GM12878 (cell line): ENCODE results near the gene ME3. TPM values are rescaled to one million over a fixed set of nuclear protein-coding genes. Genes with fewer than 3 reads are reported as not detected.

Experiments used
- EED ChIP-seq: sonication (generic); IDR thresholded peaks from 2 replicates; pipeline ENCODE4 v1.6.1; 2016; ENCODE audit warnings: antibody characterized with exemption, low read depth
- EP300 ChIP-seq, 2 experiments: fragments of 150-350 bp in 1 of 2; IDR thresholded peaks; 2 replicates each; pipeline ENCODE4 v1.6.1; 2011 to 2012; ENCODE audit warnings: low read depth in 2 of 2, low read length in 2 of 2, borderline replicate concordance in 1 of 2, improper control_type of control experiment in 1 of 2, inconsistent platforms in 1 of 2; ENCODE audit not compliant: control insufficient read depth in 1 of 2
- FOS ChIP-seq: IDR thresholded peaks from 3 replicates; pipeline ENCODE4 v1.6.1; 2011; ENCODE audit warnings: borderline replicate concordance; ENCODE audit not compliant: insufficient read length; ENCODE audit errors: extremely low read depth
- FOXK2 ChIP-seq: fragments of 450-650 bp; IDR thresholded peaks from 2 replicates; pipeline ENCODE4 v1.6.1; 2017; ENCODE audit warnings: mild to moderate bottlenecking, moderate library complexity
- NBN ChIP-seq: fragments of 450-650 bp; IDR thresholded peaks from 2 replicates; pipeline ENCODE4 v1.6.1; 2016
- SMAD1 ChIP-seq: fragments of 450-650 bp; IDR thresholded peaks from 2 replicates; pipeline ENCODE4 v1.6.1; 2018; ENCODE audit warnings: mild to moderate bottlenecking, low read depth; ENCODE audit not compliant: partially characterized antibody
- polyA plus RNA-seq, 11 experiments: library from polyadenylated mRNA; depleted of rRNA in 4 of 11; unstranded in 6 of 11; stranded (reverse) in 5 of 11; fragments of >200 nt; fragmentation: Nextera tagmentation in 4 of 11; fragmentation: Illumina TruSeq in 1 of 11; extraction: Ambion mirVana in 4 of 11; extraction: Trizol in 1 of 11; gene quantifications; 1 replicate in 1 of 11; 2 replicates in 10 of 11; pipeline versions ENCODE4 v1.2.1 to v1.2.3, GENCODE V29; 2011 to 2016; ENCODE audit warnings: inconsistent platforms in 2 of 11, missing spikeins in 2 of 11, low read depth in 1 of 11
- total RNA-seq, 4 experiments: library from RNA; depleted of rRNA in 3 of 4; stranded (reverse); fragments of >200 nt in 3 of 4; fragmentation: Illumina TruSeq in 1 of 4; extraction: Trizol in 1 of 4; gene quantifications; 2 replicates each; pipeline versions ENCODE4 v1.2.1 to v1.2.3, GENCODE V29; 2013 to 2021
- TF ChIP-seq, protein P1 (sequence below): fragments of 450-650 bp; formaldehyde crosslinking; IDR thresholded peaks from 2 replicates; pipeline ENCODE4 v1.5.0; 2022; ENCODE audit warnings: mild to moderate bottlenecking, missing genetic modification characterization
- TF ChIP-seq, protein P2 (sequence below): fragments of 450-650 bp; IDR thresholded peaks from 2 replicates; pipeline ENCODE4 v1.6.1; 2017; ENCODE audit warnings: antibody characterized with exemption, mild to moderate bottlenecking, moderate library complexity
- TF ChIP-seq, protein P3 (sequence below): fragments of 450-650 bp; IDR thresholded peaks from 2 replicates; pipeline ENCODE4 v1.6.1; 2017; ENCODE audit warnings: borderline replicate concordance
- TF ChIP-seq, protein P4 (sequence below): fragments of 450-650 bp; IDR thresholded peaks from 2 replicates; pipeline ENCODE4 v1.6.1; 2016; ENCODE audit warnings: mild to moderate bottlenecking

Gene ME3
- total and polyA plus RNA-seq, 10 of the 15 experiments (the other 5 are each of a cell fraction or from before 2014, with no cell fraction given), result 0.06 to 0.40 (median 0.19) TPM; not detected in 2

DNA sequence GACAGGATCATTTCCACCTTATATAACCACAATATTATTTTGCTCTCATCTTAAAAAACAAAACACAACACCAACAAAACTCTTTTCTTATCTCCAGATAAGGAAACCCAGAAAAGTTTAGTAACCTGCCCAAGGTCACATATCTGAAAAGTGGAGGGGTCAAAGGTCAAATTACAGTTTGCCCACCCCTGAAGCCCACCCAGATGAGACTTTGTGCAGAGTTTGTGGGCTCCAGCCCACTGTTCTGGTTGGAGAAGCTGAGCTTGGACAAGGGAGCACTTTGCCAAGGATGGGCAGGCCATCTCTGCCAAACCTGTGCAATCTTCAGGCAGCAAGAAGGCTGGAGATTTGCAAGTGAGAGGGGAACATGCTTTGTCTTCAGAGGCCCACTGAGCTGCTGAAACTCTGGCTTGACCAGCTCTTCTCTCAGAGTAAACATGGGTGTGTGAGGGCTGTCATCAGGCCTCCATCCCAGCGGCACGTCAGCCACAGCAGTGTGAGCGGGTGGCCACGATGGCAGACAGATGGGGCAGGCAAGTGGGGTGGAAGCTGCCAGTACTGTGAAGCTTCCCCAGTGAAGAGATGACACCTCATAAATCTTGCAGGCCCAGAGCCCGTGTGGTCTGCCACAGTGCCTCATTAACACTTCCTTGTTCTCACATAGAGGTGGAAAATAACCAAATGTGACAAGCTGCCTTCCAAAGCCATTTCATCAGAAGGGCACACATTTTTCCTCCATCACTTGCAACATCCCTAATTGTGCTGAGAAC lies 186.0 kb downstream of the ME3 start (continued):
- TF ChIP-seq, protein P1, sequence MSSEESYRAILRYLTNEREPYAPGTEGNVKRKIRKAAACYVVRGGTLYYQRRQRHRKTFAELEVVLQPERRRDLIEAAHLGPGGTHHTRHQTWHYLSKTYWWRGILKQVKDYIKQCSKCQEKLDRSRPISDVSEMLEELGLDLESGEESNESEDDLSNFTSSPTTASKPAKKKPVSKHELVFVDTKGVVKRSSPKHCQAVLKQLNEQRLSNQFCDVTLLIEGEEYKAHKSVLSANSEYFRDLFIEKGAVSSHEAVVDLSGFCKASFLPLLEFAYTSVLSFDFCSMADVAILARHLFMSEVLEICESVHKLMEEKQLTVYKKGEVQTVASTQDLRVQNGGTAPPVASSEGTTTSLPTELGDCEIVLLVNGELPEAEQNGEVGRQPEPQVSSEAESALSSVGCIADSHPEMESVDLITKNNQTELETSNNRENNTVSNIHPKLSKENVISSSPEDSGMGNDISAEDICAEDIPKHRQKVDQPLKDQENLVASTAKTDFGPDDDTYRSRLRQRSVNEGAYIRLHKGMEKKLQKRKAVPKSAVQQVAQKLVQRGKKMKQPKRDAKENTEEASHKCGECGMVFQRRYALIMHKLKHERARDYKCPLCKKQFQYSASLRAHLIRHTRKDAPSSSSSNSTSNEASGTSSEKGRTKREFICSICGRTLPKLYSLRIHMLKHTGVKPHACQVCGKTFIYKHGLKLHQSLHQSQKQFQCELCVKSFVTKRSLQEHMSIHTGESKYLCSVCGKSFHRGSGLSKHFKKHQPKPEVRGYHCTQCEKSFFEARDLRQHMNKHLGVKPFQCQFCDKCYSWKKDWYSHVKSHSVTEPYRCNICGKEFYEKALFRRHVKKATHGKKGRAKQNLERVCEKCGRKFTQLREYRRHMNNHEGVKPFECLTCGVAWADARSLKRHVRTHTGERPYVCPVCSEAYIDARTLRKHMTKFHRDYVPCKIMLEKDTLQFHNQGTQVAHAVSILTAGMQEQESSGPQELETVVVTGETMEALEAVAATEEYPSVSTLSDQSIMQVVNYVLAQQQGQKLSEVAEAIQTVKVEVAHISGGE (CRISPR knock-in tag), result no peak
- TF ChIP-seq, protein P2, sequence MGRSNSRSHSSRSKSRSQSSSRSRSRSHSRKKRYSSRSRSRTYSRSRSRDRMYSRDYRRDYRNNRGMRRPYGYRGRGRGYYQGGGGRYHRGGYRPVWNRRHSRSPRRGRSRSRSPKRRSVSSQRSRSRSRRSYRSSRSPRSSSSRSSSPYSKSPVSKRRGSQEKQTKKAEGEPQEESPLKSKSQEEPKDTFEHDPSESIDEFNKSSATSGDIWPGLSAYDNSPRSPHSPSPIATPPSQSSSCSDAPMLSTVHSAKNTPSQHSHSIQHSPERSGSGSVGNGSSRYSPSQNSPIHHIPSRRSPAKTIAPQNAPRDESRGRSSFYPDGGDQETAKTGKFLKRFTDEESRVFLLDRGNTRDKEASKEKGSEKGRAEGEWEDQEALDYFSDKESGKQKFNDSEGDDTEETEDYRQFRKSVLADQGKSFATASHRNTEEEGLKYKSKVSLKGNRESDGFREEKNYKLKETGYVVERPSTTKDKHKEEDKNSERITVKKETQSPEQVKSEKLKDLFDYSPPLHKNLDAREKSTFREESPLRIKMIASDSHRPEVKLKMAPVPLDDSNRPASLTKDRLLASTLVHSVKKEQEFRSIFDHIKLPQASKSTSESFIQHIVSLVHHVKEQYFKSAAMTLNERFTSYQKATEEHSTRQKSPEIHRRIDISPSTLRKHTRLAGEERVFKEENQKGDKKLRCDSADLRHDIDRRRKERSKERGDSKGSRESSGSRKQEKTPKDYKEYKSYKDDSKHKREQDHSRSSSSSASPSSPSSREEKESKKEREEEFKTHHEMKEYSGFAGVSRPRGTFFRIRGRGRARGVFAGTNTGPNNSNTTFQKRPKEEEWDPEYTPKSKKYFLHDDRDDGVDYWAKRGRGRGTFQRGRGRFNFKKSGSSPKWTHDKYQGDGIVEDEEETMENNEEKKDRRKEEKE, result no peak
- TF ChIP-seq, protein P3, sequence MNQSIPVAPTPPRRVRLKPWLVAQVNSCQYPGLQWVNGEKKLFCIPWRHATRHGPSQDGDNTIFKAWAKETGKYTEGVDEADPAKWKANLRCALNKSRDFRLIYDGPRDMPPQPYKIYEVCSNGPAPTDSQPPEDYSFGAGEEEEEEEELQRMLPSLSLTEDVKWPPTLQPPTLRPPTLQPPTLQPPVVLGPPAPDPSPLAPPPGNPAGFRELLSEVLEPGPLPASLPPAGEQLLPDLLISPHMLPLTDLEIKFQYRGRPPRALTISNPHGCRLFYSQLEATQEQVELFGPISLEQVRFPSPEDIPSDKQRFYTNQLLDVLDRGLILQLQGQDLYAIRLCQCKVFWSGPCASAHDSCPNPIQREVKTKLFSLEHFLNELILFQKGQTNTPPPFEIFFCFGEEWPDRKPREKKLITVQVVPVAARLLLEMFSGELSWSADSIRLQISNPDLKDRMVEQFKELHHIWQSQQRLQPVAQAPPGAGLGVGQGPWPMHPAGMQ, result no peak
- TF ChIP-seq NBN (peak; percentile 70; the same call in 1 of the 2 replicates), FOS (no peak), EED (no peak), SMAD1 (peak; percentile 34), FOXK2 (no peak), EP300 (IDR thresholded peaks at IDR 0.05; ENCODE audit: borderline replicate concordance in 1 of 2, control insufficient read depth in 1 of 2, low read depth in 2 of 2, low read length in 2 of 2) (0 out of 4 replicates have a peak, but pooled peaks of 1 of the 2 experiments have one; percentile 32)
- TF ChIP-seq, protein P4, sequence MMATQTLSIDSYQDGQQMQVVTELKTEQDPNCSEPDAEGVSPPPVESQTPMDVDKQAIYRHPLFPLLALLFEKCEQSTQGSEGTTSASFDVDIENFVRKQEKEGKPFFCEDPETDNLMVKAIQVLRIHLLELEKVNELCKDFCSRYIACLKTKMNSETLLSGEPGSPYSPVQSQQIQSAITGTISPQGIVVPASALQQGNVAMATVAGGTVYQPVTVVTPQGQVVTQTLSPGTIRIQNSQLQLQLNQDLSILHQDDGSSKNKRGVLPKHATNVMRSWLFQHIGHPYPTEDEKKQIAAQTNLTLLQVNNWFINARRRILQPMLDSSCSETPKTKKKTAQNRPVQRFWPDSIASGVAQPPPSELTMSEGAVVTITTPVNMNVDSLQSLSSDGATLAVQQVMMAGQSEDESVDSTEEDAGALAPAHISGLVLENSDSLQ, result peak; percentile 78
